ENCODE results near the gene CLSTN2.

DNA sequence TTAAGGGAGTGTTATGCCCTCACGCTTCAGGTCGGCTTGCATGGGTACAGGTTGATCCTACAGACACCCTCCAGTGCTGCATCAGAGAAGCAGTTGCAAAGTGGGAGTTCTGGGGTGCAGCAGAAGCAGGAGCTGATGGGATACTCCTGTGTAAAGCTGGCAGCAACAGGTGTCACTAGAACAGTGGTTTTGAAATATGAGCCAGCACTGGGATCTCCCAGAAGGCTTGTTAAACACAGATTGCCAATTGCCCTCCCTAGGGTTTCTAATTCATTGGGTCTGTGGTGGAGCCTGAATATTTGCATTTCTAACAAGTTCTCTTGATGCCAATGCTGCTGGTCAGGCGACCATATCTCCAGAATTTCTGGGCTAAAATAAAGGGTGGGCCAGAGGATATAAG is 350.4 kb downstream of the CLSTN2 start:
- TF ChIP-seq CEBPB (IDR thresholded peaks at IDR 0.05; ENCODE audit: low read depth, low read length) (no peak), CTCF (conservative IDR thresholded peaks at IDR 0.05; ENCODE audit: low read depth, low read length) (no peak)

Data from IMR-90 (cell line).